ENCODE measurements around the gene CD52.
A peak's percentile ranks its signal among the peaks of the same experiment; 100 is the strongest.

CD52 gene

DNA sequence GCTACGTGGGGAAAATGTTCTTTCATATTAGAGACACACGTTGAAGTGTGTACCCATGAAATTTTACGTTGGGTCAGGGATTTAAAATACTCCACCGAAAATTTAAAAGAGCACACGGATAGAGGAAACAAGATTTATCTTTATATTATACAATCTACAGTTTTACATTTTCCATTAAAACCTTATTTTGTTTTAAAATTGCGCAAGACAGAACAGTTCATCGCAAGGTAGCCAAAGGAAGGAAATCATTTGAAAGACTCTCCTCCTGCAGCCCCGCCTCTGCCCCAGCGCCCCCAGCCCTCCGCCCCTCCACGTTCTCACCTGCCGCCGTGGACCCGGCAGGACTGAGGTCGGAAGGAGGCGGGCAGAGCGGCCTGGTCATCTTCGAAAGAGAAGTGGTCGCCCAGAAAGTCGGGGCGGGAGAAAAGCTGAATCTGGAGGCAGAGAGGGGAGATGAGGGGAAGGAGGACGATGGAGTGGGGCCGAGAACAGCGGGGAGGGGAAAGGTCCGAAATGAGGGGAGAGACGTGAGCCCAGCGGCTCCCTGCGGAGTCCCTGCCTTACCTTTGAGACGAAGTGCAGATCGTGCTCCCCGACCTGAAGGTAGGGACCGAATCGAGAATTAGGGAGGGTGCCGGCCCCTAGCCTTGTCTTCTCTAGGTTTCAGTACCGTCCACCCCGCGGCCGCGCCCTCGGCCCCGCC, 18.2 kb downstream of the CD52 start:
- no peak for DNase-seq

DNA sequence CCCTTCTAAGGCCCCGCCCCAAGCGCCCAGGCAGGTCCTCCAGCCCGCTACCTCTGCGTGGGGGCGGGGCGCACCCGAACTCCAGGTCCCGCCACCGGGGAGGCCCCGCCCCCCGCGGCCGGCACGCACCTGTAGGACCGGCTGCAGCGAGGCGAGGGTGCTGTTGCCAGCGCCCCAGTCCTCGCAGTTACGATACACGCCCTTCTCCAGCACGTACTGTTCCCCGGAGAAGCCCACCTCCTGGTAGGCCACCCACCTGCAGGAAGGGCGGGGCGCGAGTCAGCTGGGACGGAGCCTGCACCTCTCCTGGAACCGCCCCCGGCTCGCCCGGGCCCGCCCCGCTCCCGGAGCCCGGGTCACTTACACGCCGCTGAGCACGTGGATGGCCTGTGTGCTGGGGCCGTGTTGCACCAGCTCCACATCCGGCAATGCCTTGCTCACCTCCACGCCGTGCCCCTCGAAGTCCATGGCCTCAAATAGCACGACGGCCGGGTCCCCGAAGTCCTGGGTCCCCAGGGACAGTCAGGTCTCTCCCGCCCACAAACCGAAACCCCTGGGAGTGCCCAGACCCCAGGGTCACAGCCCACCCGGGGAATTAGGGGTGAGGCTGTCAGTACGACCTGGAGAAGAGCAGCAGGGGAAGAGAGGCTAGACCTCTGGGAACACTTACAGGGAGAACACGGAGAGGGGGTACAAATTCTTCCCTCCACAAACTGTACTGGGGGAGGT, 18.9 kb downstream of the CD52 start:
- DNase-seq, result peak; percentile 82

GRCh38 chr1:26337206-26337535, 19.4 kb downstream of the CD52 start:
- no peak for DNase-seq

- no peak for DNase-seq
Measured at GRCh38 chr1:26337625-26338024, 19.9 kb downstream of the CD52 start.

DNA sequence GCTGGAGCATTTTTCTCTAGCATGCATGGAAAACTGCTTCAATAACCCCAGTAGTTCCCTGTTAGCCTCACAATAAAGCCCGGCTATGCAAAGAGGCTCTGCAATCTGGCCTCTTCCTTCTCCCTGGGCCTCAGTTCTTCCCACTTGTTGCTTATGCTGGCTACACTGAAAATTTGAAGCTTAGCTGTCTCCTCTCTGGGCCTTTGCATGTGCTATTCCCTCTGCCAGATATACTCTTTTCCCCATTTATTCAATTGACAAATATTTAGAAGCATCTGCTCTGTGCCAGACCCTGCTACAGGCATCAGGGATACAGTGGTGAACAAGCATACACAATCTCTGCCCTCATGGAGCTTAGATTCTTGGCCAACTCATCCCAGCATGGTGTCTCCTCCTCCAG, 20.9 kb downstream of the CD52 start:
- no peak for DNase-seq

DNA sequence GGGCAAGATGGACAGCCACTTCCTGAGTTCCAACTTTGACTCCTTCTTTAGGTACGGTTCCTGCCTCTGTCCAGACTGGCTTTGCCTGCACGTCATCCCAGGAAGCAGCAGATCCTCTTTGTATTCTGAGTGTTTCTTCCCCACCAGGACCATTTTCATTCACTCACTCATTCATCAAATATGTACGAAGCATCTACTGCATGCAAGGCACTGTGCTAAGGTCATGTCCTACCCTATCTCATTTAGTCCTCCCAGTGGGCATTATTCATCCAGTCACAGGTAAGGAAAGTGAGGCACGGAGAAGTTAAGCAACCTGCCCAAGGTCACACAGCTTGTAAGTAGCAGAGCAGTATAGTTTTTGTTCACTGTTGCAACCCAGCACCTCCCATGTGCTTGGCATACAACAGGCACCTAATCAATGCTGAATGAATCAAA, 22.3 kb downstream of the CD52 start:
- no peak for DNase-seq

DNA sequence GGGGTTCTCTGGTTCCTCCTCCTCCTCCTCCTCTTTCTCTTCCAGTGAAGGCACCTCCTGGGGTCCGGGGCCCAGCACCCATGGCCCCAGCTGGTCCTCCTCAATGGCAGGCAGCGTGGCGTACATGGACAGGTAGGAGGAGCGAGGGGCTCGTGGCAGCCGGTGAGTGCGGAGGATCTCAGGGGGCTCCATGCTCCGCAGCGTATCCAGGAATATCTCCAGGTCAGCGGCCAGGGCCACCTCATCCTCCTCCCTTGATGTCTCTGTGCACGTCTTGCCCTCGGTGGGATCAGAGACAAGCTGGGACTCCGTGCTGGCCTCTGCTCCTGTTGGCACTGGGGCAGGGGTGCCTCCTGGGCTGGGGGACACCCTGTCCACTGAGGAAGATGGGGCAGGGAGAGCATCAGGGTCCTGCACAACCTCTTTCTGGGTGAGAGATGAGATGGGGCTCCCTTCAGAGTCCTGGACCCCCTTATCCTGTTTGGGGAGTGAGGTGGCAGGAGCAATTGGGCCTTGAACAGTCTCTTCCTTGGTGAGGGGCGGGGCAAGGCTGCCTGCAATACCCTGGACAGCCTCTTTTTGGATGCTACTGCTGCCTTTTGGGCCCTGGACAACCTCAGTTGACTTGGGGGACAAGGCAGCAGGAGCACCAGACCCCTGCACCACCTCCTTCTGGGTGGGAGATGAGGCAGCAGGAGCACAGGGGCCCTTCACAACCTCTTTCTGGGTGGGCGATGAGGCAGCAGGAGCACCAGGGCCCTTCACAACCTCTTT, 26.6 kb downstream of the CD52 start:
- DNase-seq, result no peak

GRCh38 chr1:26345718-26346117, 28.0 kb downstream of the CD52 start:
- DNase-seq, result no peak

DNA sequence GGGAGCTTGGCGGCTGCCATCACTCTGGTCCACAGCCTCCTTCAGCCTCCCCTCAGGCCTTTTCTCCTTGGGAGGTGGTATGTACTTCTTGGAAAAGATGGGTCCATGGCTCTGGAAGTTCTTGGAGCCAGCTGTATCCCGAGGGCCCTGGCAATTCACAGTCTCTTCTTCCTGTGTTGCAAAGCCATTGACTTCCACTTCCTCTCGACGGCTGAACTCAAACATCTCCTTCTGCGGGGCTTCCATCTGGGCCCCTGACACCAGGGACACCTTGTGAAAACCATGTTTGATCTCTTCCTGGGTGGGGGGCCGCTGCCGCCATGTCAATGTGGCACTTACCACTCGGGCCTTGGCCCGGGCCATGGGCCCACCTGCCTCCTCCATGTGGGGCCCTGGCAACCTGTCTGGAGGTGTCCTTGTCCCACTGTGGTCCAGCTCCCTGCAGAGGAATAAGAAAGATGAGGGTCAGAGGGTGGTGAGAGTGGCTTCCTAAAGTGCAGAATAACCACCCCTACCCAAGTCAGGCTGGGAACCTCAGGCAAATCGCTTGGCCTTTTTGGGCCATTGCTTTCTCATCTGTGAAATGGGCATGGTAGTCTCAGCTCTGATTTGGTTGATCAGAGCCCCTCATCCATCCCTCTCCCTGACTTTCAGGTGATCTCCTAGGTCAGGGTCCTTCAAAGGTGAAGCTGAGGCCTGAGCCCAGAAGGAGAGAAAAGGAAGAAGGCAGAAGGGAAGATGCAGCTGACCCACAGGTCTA, 28.7 kb downstream of the CD52 start:
- no peak for DNase-seq

DNA sequence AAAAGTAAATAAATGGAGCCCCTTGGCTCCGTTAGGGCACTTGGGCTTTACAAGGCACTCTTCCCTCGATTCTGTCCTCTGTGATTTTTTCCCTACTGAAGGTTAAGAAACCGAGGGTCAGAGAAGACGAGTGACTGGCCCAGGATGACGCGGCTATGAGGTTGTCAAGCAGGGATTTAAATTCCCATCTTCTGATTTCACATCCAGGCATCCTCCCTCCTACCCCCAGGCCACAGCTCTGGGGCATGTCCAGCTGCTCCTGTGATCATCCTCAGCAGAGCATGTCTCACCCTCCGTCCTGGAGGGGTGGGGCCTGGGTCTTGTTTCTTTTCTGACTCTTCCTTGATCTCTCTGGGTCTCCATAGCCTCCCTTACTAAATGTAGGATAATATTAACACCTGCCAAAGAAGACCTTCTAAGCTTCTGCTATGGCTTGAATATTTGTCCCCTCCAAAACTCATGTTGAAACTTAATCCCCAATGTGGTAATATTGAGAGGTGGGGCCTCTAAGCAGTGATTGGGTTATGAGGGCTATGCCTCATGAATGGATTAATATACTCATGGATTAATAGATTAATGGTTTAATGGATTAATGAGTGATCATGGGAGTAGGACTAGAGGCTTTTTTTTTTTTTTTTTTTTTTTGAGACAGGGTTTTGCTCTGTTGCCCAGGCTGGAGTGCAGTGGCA, 31.6 kb downstream of the CD52 start:
- DNase-seq, result no peak

DNA sequence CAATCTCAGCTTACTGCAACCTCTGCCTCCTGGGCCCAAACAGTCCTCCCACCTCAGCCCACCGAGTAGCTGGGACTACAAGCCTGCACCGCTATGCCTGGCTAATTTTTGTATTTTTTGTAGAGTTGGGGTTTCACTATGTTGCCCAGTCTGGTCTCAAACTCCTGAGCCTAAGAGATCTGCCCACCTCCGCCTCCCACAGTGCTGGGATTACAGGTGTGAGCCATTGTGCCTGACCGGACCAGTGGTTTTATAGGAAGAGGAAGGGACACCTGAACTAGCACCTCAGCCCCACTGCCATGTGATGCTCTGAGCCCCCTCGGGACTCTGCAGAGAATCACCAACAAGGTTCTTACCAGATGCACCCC, 32.1 kb downstream of the CD52 start:
- DNase-seq, result no peak

GRCh38 chr1:26350343-26350700, 32.6 kb downstream of the CD52 start:
- DNase-seq, result no peak

GRCh38 chr1:26350701-26351589, 33.2 kb downstream of the CD52 start:
- DNase-seq, result no peak

DNA sequence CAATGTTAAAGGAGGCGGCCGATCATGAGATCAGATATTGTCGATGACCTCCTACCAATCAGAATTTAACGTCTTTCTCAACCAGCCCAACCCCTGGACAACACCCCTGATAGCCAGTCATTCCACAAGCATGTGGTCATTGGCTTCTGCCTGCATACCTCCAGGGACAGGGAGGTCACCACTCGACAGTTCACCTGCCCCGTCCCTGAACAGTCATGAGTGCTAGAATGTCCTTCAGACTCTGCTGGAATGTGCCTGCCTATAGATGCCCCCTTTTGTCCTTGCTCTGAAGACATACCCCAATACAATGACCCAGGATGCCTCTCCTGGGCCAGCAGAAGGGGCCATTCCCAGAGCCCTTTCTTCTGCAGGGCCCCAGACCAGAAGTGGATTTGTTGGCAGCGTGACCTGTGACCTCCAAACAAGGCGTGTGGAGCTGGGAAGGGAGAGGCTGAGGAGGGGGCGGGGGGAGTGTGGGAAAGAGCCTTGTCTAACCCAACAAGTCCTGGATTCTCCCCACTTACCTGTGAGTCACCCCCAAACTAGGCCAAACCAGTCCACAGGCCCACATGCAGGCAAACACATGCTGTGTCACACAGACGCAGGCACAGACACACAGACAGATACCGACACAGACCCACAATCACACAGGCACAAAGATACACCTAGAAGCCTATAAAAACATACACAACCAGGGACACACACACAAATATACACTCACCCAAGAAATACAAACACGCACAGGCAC, 34.0 kb downstream of the CD52 start:
- DNase-seq, result no peak

GRCh38 chr1:26352338-26352679, 34.6 kb downstream of the CD52 start:
- no peak for DNase-seq

- no peak for DNase-seq
Measured at GRCh38 chr1:26353210-26353859, 35.6 kb downstream of the CD52 start.

DNA sequence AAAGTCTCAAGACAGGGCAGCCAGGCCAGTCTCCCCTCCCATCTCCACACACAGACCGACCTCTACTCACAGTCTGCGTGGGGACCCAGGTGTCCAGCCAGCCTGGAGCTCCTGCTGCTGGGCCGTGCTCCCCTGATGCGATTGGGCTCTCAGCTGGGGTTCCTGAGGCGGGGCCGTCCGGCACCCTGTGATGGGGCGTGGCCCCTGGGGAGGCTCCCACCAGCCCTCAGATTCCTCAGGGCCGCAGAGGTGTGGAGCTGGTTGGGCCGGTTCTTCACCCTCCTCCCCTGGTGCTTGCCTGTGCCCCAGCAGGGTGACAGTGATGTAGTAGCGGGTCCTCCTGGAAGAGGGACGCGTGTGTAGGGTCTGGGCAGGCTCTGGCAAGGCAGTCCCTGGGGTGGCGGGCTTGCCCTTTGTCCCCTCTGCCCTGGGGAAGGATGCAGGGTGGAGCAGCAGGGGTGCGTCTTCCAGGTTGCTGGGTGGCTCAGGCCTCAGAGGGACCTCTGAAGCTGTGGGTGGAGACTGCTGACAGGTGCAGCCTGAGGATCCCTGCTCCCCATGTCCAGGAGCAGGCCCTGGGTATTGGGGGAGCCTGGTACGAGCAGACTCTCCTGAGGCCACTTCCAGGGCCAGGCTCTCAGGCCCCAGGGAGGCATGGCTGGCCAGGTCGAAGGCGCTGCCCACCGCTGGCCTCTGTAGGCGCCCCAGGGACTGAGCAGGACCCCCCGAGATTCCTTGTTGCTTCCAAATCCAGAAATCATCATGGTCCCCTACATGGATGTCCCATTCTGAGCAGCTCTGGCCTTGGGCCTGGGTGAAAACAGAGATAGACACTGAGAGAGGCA, 36.4 kb downstream of the CD52 start, which contains the start of gene CRYBG2:
TSS of gene CRYBG2 (minus strand) at position 155 of the 845 bp plus-strand sequence. CDS start 7,473 bp downstream, outside the sequence.
- no peak for DNase-seq

- no peak for DNase-seq
Measured at GRCh38 chr1:26354972-26355371, 37.2 kb downstream of the CD52 start.

DNA sequence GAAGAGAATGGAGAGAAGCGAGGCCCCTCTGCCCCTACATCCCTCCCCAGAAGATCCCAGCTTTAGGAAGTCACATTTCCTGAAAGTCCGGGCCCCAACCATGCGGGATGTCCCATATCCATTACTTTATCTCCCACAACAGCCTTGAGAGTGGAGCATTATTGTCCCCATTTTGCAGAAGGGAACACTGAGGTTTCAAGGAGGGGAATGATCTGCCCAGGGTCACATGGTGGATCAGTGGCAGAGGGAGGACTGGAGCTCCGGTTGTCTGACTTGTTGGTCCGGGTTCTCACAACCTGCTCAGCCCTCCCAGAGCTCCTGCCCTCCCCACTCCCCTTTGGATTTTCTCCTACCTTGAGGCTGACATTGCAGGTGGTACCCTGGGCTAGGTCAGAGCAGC, 38.3 kb downstream of the CD52 start:
- no peak for DNase-seq
